RPMI8226 (cell line): ENCODE measurements around the gene POLR2A.
"Not testable (repeated sequence)": the region's sequence is repeated elsewhere in the genome, so short reads cannot be mapped to it uniquely, and the experiment has no call there.

Experiments
- DNase-seq: peaks from one replicate; pipeline ENCODE4 v3.0.0-alpha.2; 2015

POLR2A gene

GRCh38 chr17:7479213-7480088 lies 4.7 kb upstream of the POLR2A start, which contains the start of gene ZBTB4:
Gene ZBTB4 (minus strand): TSS chr17:7479631. CDS start chr17:7466801, 12,830 bp downstream.
- peak; percentile 47 for DNase-seq

- DNase-seq, result no peak
Measured at GRCh38 chr17:7480089-7480384, 4.1 kb upstream of the POLR2A start.

DNA sequence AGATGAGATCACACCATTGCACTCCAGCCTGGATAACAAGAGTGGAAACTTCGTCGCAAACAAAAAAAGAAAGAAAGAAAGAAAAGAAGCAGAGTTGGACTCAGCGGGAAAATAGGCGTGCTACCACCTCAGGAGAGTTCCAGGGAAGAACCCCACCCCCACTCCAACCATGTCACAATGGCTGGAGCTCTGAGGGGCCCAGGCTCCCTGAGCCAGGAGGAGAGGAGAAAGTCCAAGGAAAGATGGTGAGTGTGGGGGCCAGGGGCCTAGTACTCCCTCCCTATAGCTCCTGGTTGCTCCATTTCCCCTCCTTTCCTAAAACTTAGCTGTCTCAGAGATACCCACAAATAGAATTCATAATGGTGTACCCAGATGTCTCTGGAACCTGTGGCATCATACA lies 2.9 kb upstream of the POLR2A start, which contains the start of gene SLC35G6:
SLC35G6 (plus strand) TSS at position 172 of the 400 bp plus-strand sequence; CDS start at position 243, 71 bp downstream.
- DNase-seq, result not testable (repeated sequence)

DNA sequence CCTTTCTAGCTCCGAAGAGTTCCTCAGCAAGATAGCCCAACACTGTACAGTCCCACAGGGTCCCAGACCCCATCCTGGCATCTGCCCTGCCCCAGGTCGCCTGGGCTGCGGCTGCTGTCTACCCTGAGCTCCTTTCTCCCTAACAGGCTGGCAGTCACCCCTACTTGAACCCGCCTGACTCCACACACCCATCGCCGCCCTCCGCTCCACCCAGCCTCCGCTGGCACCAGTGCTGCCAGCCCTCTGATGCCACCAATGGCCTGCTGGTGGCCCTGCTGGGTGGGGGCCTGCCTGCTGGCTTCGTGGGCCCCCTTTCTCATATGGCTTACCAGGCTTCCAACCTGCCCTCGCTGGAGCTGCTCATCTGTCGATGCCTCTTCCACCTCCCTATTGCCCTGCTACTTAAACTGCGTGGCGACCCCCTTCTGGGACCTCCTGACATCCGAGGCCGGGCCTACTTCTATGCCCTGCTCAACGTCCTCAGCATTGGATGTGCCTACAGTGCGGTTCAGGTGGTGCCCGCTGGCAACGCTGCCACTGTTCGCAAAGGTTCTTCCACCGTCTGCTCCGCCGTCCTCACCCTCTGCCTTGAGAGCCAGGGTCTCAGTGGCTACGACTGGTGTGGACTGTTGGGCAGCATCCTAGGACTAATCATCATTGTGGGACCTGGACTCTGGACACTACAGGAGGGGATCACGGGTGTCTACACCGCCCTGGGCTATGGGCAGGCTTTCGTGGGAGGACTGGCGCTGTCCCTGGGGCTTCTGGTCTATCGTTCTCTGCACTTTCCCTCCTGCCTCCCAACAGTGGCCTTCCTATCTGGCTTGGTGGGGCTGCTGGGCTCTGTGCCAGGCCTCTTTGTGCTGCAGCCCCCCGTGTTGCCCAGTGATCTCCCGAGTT lies 2.1 kb upstream of the POLR2A start:
- not testable (repeated sequence) for DNase-seq

- DNase-seq, result not testable (repeated sequence)
Measured at GRCh38 chr17:7482742-7483088, 1.5 kb upstream of the POLR2A start.

- DNase-seq, result peak; percentile 88
Measured at GRCh38 chr17:7483255-7484066, 705 bp upstream of the POLR2A start.

- no peak for DNase-seq
Measured at GRCh38 chr17:7484919-7485377, 782 bp downstream of the POLR2A start.

DNA sequence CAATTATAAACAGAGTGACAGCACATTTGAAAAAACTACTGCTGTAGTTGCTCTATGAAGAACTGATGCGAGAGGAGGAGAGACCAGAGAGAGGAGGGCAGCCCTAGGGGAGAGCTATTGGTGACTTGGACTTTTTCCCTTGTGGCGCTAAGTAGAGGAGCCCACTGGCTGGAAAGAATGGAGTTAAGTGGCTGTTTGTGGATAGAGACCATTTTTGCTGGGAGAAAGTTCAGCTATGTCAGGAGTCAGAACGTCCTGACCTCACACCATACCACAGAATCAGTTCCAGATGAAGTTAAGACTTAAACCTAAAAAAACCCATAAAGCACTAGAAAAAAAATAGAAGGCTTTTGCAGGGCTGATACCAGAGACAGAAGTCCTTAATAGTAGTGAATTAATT lies 2.0 kb downstream of the POLR2A start:
- no peak for DNase-seq

GRCh38 chr17:7490144-7490543 lies 6.0 kb downstream of the POLR2A start:
- DNase-seq, result no peak

GRCh38 chr17:7491583-7491982 lies 7.4 kb downstream of the POLR2A start:
- DNase-seq, result no peak

DNA sequence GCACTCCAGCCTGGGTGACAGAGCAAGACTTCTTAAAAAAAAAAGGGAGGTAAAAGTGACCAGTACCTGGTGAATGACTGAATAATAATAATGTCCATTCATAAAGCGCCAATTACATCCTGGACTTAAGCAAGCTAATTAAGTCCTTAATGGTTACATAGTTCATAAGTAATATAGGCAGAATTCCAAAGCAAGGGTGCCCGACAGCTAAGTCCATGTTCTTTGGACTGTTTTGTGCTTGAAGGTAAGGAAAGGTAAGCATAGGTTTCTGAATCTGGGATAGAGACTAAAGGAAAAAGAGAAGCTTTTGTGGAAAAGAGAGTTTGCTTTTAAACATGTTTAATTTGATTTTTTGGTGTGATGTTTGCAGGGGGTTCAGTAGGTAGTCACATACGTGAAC lies 9.8 kb downstream of the POLR2A start:
- DNase-seq, result no peak

DNA sequence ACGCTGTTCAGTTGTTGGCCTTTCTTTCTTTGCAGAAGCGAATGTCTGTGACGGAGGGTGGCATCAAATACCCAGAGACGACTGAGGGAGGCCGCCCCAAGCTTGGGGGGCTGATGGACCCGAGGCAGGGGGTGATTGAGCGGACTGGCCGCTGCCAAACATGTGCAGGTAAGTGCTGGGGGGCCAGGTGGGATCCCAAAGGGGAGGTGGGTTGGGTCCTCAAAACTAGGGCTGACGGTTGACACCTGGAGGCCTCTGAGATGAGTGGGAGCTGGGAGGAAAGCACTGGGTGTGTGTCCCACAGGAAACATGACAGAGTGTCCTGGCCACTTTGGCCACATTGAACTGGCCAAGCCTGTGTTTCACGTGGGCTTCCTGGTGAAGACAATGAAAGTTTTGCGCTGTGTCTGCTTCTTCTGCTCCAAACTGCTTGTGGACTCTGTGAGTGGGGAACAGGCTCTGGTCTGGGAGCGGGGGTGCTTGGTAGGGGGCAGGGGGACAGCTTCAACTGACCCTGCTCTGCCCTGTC lies 11.8 kb downstream of the POLR2A start:
- DNase-seq, result no peak

GRCh38 chr17:7496470-7497183 lies 12.5 kb downstream of the POLR2A start:
- DNase-seq, result no peak

- DNase-seq, result no peak
Measured at GRCh38 chr17:7497228-7497627, 13.1 kb downstream of the POLR2A start.

- DNase-seq, result no peak
Measured at GRCh38 chr17:7497636-7498035, 13.5 kb downstream of the POLR2A start.

- no peak for DNase-seq
Measured at GRCh38 chr17:7499161-7499560, 15.0 kb downstream of the POLR2A start.

DNA sequence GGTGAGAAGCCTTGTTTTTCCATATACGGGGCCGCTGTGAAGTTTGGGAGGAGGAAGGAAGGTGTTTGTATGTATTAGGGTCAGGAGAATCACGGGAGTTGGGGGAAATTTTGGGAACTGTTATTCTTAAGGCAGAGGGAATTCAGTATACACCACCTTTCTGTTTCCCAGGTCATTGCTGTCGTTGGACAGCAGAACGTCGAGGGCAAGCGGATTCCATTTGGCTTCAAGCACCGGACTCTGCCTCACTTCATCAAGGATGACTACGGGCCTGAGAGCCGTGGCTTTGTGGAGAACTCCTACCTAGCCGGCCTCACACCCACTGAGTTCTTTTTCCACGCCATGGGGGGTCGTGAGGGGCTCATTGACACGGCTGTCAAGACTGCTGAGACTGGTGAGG lies 17.6 kb downstream of the POLR2A start:
- DNase-seq, result no peak

DNA sequence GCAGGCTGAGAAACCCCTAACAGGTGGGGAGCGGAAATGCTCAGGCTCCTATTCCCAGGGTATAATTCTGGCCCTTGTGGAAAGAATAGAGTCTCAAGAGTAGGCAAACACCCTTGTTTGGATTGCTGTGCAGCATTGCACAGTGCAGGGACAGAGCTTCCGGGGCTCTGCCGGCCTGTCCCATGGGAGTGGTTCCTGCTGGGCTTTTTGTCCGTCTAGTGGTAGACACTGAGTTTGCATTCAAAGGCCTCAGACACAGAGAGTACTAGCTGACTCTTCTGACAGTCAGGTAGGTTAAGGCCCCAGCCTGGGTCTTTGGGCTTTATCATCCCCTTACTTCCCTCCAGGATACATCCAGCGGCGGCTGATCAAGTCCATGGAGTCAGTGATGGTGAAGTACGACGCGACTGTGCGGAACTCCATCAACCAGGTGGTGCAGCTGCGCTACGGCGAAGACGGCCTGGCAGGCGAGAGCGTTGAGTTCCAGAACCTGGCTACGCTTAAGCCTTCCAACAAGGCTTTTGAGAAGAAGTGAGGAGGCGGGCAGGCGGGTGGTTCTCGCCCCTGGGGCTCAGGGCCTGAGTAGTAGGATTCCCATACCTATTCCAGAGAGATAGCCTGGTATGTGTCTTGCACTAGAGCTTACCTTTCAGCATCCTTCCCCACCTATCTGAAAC lies 18.1 kb downstream of the POLR2A start:
- DNase-seq, result no peak

- DNase-seq, result no peak
Measured at GRCh38 chr17:7502987-7503386, 18.8 kb downstream of the POLR2A start.

GRCh38 chr17:7503521-7503920 lies 19.4 kb downstream of the POLR2A start:
- no peak for DNase-seq

DNA sequence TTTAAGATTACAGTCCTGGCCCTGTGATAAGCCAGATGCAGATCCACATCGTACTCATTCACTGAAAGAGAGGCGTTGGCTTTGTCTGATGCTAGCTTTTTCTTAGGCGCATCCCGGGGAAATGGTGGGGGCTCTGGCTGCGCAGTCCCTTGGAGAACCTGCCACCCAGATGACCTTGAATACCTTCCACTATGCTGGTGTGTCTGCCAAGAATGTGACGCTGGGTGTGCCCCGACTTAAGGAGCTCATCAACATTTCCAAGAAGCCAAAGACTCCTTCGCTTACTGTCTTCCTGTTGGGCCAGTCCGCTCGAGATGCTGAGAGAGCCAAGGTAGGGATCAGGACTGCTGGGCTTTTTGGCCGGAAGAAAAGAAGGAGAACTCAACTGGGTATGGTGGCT lies 24.0 kb downstream of the POLR2A start:
- DNase-seq, result no peak
